HG03457 (cell line): Measurements from ENCODE around the gene ADORA2B.
"Not testable (repeated sequence)": the region's sequence is repeated elsewhere in the genome, so short reads cannot be mapped to it uniquely, and the experiment has no call there.

Experiments
- ATAC-seq: cut with Tn5 transposase; IDR thresholded peaks from one replicate; pipeline ENCODE4 v1.9.1; 2021; ENCODE audit warnings: moderate number of reproducible peaks; ENCODE audit not compliant: unreplicated experiment

Gene ADORA2B

GRCh38 chr17:15944759-15945526 is at the start of gene ADORA2B:
TSS of gene ADORA2B (plus strand) at chr17:15945130. CDS start at chr17:15945249, 119 bp downstream.
- ATAC-seq, result no peak

DNA sequence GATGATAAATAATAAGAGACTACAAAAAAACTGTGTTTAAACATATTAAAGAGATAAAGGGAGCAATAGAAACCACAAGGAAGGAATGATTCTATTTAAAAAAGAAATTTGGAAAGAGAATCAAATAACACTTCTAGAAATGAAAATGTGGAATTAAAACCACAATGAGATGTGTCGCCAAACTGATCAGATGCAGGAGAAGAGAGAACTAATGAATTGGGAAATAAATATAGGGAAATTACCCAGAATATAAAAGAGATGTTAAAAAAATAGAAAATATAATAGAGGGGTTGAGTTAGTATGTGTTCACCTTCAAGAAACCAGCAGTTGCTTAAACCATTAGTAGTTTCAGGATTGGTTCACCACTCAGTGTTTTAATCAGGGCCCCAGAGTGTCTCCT is 48.7 kb upstream of the ADORA2B start:
- ATAC-seq, result no peak

DNA sequence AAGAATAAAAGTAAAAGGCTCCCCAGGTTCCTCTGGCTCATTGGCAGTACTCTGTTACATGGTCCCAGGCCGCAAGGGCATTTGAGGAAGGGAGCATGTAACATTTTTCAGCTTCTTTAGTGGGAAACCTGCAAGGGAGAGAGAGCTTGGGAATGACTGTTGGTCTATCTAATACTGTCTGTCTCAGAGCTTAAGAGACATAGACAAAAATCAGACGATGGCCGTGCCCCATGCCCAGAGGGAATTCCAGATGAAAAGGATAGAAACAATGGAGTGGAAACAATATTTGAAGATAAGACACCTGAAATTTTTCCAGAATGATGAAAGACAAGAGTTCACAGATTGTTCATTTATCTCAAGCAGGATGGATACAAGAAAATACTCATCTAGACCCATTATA is 48.1 kb upstream of the ADORA2B start:
- ATAC-seq, result no peak

GRCh38 chr17:15899596-15899995 is 45.3 kb upstream of the ADORA2B start:
- ATAC-seq, result not testable (repeated sequence)

GRCh38 chr17:15900871-15901270 is 44.1 kb upstream of the ADORA2B start:
- no peak for ATAC-seq

DNA sequence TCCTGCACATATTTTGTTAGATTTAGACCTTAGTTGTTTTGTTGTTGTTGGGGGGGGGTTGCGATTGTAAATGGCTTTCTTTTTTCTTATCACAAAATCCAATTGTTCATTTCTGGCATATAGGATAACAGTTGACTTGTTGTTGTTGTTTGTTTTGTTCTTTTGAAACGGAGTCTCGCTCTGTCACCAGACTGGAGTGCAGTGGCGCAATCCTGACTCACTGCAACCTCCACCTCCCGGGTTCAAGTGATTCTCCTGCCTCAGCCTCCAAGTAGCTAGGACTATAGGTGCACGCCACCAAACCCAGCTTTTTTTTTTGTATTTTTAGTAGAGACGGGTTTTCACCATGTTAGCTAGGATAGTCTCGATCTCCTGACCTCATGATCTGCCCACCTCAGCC is 39.7 kb upstream of the ADORA2B start:
- not testable (repeated sequence) for ATAC-seq

- no peak for ATAC-seq
These were observed 37.6 kb upstream of the ADORA2B start for GRCh38 chr17:15907290-15907689.

- ATAC-seq, result no peak
These were observed 36.6 kb upstream of the ADORA2B start for GRCh38 chr17:15908378-15908777.

DNA sequence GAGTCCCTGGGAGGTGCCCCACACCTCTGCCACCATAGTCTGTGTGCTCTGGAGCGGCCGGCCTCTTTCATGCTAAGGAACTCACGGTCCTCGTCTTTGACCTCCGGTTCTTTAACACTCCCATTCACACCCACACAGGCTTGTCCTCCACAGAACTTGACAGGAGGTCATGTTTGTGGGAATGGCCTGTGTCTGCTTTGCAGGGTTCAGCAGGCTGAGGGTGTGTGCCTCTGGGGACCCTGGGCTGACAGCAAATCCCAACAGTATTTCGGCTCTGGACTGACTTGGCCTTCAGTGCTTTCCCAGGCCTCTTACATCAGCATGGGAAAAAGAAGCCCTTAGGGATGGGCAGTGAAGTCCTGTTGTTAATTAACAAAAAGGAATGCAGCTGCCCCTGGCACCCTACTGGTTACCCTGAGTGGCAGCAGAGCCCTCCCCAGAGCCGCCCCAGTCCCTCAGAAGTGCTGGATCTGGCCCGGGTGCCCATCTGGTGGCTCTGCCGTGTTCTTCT is 35.4 kb upstream of the ADORA2B start:
- no peak for ATAC-seq

DNA sequence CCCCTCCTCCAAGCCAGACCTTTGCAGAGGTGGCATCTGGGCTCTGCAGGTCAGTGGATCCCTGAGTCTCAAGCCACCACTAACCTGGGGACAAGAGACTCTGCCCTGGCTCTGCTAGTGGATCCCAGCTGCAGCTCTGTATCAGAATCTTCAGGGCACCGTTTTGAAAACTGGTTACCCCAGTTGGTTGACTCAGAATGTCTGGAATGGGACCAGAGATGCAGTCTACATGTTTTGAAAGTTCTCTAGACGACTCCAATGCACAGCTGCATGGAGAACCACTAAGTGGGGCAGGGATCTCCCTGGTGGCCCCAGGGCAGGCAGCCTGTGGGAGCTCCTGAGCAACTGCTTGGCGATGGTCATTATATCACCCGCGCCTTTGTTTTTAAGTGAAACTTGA is 34.1 kb upstream of the ADORA2B start:
- no peak for ATAC-seq

DNA sequence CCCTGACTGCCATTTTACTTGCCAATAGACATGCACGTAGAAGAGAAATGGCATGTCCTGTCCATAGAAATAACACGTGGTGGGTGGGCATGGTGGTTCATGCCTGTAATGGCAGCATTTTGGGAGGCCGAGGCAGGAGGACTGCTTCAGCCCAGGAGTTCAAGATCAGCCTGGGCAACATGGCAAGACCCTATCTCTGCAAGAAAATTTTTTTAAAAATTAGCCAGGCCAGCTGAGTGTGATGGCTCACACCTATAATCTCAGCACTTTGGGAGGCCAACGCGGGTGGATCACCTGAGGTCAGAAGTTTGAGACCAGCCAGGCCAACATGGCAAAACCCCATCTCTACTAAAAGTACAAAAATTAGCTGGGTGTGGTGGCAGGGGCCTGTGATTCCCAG is 33.2 kb upstream of the ADORA2B start:
- not testable (repeated sequence) for ATAC-seq

GRCh38 chr17:15912416-15912955 is 32.4 kb upstream of the ADORA2B start:
- no peak for ATAC-seq

DNA sequence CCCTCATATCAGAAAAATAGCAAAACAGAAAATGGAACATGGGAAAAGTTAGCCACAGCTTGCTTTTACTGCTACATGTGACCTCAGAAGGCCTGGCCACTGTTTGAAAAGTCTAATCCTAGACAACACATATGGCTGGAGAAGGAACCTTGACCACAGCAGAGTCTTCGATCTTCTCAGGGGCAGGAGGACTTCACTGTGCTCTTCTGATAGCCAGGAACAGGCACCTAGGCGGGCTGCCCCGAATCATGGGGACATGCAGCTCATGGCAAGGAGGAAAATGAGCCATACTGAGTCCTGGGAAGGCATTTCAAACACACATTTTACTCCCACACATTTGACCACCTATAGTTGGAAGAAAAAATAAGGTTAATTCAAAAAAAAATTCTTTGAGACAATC is 31.1 kb upstream of the ADORA2B start:
- no peak for ATAC-seq

GRCh38 chr17:15914400-15915170 is 30.3 kb upstream of the ADORA2B start:
- ATAC-seq, result no peak

DNA sequence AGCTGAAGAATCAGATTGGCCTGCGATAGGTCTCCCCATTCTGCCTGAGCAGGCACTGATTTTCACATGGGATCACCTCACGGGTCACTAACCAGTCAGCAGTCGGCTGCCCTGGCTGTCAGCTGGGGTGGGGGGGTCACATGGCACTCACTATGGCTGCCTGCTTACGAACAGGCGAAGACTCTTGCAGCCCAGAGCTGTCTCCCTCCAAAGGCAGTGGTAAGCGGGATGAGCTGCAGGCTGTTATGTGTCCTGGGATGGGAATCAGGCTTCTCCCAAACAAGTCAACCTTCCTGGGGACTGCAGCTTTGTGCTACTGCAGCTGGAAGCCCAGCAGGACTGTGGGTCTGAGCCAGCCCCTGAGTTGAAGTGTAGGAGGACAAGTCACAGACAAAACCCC is 29.0 kb upstream of the ADORA2B start:
- no peak for ATAC-seq

GRCh38 chr17:15917021-15917437 is 27.9 kb upstream of the ADORA2B start:
- ATAC-seq, result no peak

GRCh38 chr17:15917438-15918027 is 27.4 kb upstream of the ADORA2B start:
- ATAC-seq, result no peak

DNA sequence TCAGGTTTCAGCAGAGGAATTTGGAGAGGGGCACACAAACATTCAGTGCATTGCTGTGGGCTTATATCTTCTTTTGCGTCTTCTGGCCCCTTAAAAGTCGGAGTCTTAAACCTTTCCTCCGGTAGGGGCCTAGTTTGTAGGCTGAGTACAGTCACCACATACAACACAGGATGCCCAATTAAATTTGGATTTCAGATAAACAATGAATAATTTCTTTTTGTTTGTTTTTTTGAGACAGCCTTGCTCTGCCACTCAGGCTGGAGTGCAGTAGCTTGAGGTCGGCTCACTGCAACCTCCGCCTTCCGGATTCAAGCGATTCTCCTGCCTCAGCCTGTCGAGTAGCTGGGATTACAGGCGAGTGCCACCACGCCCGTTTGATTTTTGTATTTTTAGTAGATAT is 26.7 kb upstream of the ADORA2B start:
- ATAC-seq, result no peak

- ATAC-seq, result no peak
These were observed 26.2 kb upstream of the ADORA2B start for GRCh38 chr17:15918661-15919259.

DNA sequence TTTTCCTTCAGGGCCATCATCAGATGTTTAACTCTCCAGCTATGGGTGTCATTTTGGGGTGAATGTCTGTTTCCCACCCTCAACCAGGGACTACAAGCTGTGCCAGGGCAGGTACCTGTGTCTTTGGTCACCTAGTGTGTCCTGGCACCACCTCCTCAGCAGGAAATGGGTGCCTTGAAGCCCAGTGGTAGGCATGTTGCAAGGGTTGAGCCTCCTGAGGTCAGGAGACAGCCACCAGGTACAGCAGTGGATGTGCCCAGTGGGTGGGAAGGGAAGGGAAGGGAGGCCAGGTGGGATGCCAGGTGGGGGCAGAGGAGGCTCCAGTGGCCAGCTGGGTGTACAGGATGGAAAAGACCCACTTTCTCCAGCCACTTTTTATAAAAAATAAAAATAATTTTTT is 25.5 kb upstream of the ADORA2B start:
- no peak for ATAC-seq

DNA sequence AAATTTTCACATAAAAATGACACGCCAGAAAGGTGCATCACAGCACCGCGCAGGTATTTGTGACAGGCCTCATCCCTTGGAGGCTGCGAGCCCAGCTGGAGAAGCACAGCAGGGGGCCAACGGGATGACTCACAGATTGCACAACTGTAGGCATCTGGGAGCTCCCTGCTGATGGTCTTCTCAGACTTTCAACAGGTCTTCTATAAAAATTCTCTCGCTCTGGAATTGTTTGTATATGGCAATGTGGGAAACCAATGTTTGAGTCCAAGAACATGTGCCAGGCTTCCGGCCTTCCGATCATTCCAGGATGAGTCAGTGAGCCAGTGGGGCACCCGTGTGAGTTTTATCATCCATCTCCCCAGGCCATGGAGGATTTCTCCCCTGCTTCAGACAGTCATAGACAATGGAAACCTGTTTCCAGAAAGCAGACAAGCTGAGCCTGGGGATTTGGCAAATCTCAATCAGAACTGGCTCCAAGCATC is 24.1 kb upstream of the ADORA2B start:
- no peak for ATAC-seq
